HepG2 (cell line): ENCODE data around the gene GGPS1. TPM values are rescaled to one million over a fixed set of nuclear protein-coding genes. Genes with fewer than 3 reads are reported as not detected.

Experiments
- KMT2A ChIP-seq: sonication (generic); formaldehyde crosslinking; IDR thresholded peaks from 2 replicates; pipeline ENCODE4 v1.4.0; 2020; ENCODE audit warnings: missing genetic modification reagents
- NFIC ChIP-seq: IDR thresholded peaks from 2 replicates; pipeline ENCODE4 v1.6.1; 2012; ENCODE audit warnings: mild to moderate bottlenecking, low read length, inconsistent platforms
- RELA ChIP-seq: sonication (generic); formaldehyde crosslinking; IDR thresholded peaks from 2 replicates; pipeline ENCODE4 v1.4.0; 2020; ENCODE audit warnings: missing genetic modification reagents
- U2AF1 ChIP-seq: fragments of 200-400 bp; formaldehyde crosslinking; optimal IDR thresholded peaks from 2 replicates; pipeline ENCODE3; 2017; ENCODE audit warnings: mild to moderate bottlenecking, low read depth, low read length
- ZNF709 ChIP-seq: sonication (generic); formaldehyde crosslinking; IDR thresholded peaks from 2 replicates; pipeline ENCODE4 v1.5.0; 2020; ENCODE audit warnings: mild to moderate bottlenecking, missing genetic modification reagents
- polyA plus RNA-seq, 8 experiments: library from polyadenylated mRNA; depleted of rRNA in 3 of 8; stranded (reverse) in 7 of 8; unstranded in 1 of 8; fragments of >200 nt; fragmentation: Illumina TruSeq in 4 of 8; extraction: Trizol in 4 of 8; gene quantifications; 2 replicates each; pipeline versions ENCODE4 v1.2.1 to v1.2.3, GENCODE V29; 2011 to 2016; ENCODE audit warnings: low read depth in 4 of 8, missing spikeins in 1 of 8, mixed read lengths in 1 of 8; ENCODE audit not compliant: insufficient read depth in 1 of 8
- total RNA-seq, 5 experiments: library from RNA; depleted of rRNA; stranded (reverse); fragments of >200 nt; fragmentation: Illumina TruSeq; extraction: Trizol; gene quantifications; 2 replicates each; pipeline ENCODE4 v1.2.3, GENCODE V29; 2016; ENCODE audit warnings: low read depth in 1 of 5
- TF ChIP-seq, protein P1 (sequence below): sonication (generic); formaldehyde crosslinking; IDR thresholded peaks from 2 replicates; pipeline ENCODE4 v1.5.0; 2020; ENCODE audit warnings: mild to moderate bottlenecking, missing genetic modification reagents, borderline replicate concordance
- TF ChIP-seq, protein P2 (sequence below): IDR thresholded peaks from 2 replicates; pipeline ENCODE4 v1.6.1; 2016; ENCODE audit warnings: missing biosample characterization, missing genetic modification reagents, low read depth
- TF ChIP-seq, protein P3 (sequence below): sonication (generic); formaldehyde crosslinking; IDR thresholded peaks from 2 replicates; pipeline ENCODE4 v1.4.0; 2020; ENCODE audit warnings: mild to moderate bottlenecking, low read depth, missing genetic modification reagents
- TF ChIP-seq, protein P4 (sequence below): sonication (generic); formaldehyde crosslinking; IDR thresholded peaks from 2 replicates; pipeline ENCODE4 v1.4.0; 2020; ENCODE audit warnings: low read depth, missing genetic modification reagents
- TF ChIP-seq, protein P5 (sequence below): sonication (generic); formaldehyde crosslinking; IDR thresholded peaks from 2 replicates; pipeline ENCODE4 v1.5.0; 2020; ENCODE audit warnings: missing genetic modification reagents

The GGPS1 gene
- total and polyA plus RNA-seq, 2 of the 13 experiments (the other 11 are each of a cell fraction or from before 2014, with no cell fraction given), result 28.8 to 42.6 TPM

DNA sequence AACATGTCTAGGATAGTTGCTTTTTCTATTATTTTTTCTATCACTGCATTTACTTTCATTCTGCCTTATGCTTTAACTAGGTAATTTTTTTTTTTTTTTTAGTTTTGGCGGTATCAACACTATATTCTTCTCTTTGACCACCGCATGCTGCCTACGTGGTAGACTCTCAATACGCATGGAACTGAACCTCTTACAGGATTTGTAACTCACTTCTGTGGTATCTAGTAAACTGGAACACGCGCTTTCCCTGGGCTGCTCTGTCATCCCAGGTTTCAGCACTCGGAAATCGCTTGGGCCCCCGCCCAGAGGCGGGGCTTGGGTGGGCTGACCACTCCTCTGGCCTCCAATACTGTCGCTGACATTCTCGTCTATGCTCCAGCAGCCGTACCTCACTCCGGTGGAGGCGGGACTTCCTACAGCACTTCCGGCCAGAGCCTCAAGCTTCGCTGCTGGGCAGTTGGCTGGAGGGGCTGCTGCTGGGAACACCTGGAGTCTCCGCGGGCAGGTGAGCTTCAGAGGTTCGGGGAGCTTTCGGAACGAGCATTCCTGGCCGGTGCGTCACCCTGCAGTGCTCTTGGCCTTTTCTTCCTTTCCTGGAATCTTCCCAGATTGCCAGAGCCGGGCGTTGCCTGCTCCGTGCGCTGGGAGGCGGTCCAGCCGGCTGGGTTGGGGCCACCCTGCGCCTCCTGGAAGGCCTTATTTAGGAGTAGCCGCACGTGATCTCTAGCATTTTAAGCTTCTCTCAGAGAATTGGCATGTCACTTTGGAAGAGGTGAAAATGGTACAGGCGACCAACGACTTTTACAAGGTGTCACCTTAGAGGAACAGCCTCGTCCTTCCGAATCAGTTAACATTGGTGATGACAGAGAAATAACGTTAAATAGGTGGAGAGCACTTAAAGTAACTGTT is 38.9 kb downstream of the GGPS1 start, which contains the start of gene TBCE (continued):
- TF ChIP-seq, protein P1, sequence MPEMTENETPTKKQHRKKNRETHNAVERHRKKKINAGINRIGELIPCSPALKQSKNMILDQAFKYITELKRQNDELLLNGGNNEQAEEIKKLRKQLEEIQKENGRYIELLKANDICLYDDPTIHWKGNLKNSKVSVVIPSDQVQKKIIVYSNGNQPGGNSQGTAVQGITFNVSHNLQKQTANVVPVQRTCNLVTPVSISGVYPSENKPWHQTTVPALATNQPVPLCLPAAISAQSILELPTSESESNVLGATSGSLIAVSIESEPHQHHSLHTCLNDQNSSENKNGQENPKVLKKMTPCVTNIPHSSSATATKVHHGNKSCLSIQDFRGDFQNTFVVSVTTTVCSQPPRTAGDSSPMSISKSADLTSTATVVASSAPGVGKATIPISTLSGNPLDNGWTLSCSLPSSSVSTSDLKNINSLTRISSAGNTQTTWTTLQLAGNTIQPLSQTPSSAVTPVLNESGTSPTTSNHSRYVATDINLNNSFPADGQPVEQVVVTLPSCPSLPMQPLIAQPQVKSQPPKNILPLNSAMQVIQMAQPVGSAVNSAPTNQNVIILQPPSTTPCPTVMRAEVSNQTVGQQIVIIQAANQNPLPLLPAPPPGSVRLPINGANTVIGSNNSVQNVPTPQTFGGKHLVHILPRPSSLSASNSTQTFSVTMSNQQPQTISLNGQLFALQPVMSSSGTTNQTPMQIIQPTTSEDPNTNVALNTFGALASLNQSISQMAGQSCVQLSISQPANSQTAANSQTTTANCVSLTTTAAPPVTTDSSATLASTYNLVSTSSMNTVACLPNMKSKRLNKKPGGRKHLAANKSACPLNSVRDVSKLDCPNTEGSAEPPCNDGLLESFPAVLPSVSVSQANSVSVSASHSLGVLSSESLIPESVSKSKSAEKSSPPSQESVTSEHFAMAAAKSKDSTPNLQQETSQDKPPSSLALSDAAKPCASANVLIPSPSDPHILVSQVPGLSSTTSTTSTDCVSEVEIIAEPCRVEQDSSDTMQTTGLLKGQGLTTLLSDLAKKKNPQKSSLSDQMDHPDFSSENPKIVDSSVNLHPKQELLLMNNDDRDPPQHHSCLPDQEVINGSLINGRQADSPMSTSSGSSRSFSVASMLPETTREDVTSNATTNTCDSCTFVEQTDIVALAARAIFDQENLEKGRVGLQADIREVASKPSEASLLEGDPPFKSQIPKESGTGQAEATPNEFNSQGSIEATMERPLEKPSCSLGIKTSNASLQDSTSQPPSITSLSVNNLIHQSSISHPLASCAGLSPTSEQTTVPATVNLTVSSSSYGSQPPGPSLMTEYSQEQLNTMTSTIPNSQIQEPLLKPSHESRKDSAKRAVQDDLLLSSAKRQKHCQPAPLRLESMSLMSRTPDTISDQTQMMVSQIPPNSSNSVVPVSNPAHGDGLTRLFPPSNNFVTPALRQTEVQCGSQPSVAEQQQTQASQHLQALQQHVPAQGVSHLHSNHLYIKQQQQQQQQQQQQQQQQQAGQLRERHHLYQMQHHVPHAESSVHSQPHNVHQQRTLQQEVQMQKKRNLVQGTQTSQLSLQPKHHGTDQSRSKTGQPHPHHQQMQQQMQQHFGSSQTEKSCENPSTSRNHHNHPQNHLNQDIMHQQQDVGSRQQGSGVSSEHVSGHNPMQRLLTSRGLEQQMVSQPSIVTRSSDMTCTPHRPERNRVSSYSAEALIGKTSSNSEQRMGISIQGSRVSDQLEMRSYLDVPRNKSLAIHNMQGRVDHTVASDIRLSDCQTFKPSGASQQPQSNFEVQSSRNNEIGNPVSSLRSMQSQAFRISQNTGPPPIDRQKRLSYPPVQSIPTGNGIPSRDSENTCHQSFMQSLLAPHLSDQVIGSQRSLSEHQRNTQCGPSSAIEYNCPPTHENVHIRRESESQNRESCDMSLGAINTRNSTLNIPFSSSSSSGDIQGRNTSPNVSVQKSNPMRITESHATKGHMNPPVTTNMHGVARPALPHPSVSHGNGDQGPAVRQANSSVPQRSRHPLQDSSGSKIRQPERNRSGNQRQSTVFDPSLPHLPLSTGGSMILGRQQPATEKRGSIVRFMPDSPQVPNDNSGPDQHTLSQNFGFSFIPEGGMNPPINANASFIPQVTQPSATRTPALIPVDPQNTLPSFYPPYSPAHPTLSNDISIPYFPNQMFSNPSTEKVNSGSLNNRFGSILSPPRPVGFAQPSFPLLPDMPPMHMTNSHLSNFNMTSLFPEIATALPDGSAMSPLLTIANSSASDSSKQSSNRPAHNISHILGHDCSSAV (CRISPR knock-in tag), result no peak
- TF ChIP-seq, protein P2, sequence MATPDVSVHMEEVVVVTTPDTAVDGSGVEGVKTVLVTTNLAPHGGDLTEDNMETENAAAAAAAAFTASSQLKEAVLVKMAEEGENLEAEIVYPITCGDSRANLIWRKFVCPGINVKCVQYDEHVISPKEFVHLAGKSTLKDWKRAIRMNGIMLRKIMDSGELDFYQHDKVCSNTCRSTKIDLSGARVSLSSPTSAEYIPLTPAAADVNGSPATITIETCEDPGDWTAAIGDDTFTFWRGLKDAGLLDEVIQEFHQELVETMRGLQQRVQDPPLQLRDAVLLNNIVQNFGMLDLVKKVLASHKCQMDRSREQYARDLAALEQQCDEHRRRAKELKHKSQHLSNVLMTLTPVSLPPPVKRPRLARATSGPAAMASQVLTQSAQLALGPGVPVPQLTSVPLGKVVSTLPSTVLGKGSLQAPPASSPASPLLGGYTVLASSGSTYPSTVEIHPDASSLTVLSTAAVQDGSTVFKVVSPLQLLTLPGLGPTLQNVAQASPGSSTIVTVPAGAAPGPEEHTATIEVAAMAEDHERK (CRISPR knock-in tag), result no peak
- TF ChIP-seq, protein P3, sequence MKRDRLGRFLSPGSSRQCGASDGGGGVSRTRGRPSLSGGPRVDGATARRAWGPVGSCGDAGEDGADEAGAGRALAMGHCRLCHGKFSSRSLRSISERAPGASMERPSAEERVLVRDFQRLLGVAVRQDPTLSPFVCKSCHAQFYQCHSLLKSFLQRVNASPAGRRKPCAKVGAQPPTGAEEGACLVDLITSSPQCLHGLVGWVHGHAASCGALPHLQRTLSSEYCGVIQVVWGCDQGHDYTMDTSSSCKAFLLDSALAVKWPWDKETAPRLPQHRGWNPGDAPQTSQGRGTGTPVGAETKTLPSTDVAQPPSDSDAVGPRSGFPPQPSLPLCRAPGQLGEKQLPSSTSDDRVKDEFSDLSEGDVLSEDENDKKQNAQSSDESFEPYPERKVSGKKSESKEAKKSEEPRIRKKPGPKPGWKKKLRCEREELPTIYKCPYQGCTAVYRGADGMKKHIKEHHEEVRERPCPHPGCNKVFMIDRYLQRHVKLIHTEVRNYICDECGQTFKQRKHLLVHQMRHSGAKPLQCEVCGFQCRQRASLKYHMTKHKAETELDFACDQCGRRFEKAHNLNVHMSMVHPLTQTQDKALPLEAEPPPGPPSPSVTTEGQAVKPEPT (CRISPR knock-in tag), result no peak
- TF ChIP-seq, protein P4, sequence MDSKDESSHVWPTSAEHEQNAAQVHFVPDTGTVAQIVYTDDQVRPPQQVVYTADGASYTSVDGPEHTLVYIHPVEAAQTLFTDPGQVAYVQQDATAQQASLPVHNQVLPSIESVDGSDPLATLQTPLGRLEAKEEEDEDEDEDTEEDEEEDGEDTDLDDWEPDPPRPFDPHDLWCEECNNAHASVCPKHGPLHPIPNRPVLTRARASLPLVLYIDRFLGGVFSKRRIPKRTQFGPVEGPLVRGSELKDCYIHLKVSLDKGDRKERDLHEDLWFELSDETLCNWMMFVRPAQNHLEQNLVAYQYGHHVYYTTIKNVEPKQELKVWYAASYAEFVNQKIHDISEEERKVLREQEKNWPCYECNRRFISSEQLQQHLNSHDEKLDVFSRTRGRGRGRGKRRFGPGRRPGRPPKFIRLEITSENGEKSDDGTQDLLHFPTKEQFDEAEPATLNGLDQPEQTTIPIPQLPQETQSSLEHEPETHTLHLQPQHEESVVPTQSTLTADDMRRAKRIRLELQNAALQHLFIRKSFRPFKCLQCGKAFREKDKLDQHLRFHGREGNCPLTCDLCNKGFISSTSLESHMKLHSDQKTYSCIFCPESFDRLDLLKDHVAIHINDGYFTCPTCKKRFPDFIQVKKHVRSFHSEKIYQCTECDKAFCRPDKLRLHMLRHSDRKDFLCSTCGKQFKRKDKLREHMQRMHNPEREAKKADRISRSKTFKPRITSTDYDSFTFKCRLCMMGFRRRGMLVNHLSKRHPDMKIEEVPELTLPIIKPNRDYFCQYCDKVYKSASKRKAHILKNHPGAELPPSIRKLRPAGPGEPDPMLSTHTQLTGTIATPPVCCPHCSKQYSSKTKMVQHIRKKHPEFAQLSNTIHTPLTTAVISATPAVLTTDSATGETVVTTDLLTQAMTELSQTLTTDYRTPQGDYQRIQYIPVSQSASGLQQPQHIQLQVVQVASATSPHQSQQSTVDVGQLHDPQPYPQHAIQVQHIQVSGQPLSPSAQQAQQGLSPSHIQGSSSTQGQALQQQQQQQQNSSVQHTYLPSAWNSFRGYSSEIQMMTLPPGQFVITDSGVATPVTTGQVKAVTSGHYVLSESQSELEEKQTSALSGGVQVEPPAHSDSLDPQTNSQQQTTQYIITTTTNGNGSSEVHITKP (CRISPR knock-in tag), result peak; percentile 45; the same call in 1 of the 2 replicates
- no peak for TF ChIP-seq RELA (CRISPR knock-in tag)
- TF ChIP-seq NFIC, result 0 out of 2 replicates have a peak, but pooled peaks have one; percentile 14
- TF ChIP-seq, protein P5, sequence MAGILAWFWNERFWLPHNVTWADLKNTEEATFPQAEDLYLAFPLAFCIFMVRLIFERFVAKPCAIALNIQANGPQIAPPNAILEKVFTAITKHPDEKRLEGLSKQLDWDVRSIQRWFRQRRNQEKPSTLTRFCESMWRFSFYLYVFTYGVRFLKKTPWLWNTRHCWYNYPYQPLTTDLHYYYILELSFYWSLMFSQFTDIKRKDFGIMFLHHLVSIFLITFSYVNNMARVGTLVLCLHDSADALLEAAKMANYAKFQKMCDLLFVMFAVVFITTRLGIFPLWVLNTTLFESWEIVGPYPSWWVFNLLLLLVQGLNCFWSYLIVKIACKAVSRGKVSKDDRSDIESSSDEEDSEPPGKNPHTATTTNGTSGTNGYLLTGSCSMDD (CRISPR knock-in tag), result no peak
- TF ChIP-seq ZNF709 (CRISPR knock-in tag), result no peak; the same call in 1 of the 2 replicates
- no peak for TF ChIP-seq U2AF1
- peak; percentile 84 for TF ChIP-seq KMT2A (CRISPR knock-in tag)
